Activated naive CD8-positive, alpha-beta T cell (primary cell): Measurements from ENCODE around the gene CADM1.

Experiments
- H3K27ac Mint-ChIP-seq: one replicate; pipeline ENCODE4 v1.8.0; 2021; ENCODE audit warnings: mixed read lengths
- H3K27me3 Mint-ChIP-seq: one replicate; pipeline ENCODE4 v1.8.0; 2021; ENCODE audit warnings: mixed read lengths
- H3K36me3 Mint-ChIP-seq: one replicate; pipeline ENCODE4 v1.8.0; 2021; ENCODE audit warnings: mixed read lengths
- H3K4me1 Mint-ChIP-seq: one replicate; pipeline ENCODE4 v1.8.0; 2021; ENCODE audit warnings: low read depth, mixed read lengths
- H3K4me3 Mint-ChIP-seq: one replicate; pipeline ENCODE4 v1.8.0; 2021; ENCODE audit warnings: mild to moderate bottlenecking, mixed read lengths
- H3K9me3 Mint-ChIP-seq: one replicate; pipeline ENCODE4 v1.8.0; 2021; ENCODE audit warnings: low read depth, mixed read lengths

The CADM1 gene

GRCh38 chr11:115306689-115307088 is 197.5 kb downstream of the CADM1 start:
- H3K4me3 Mint-ChIP-seq: no peak overlapping the region
- H3K27ac Mint-ChIP-seq: no peak overlapping the region
- H3K27me3 Mint-ChIP-seq: no peaks in the 10 kb centered on the region
- no peaks in the 10 kb centered on the region for H3K4me1 Mint-ChIP-seq
- H3K36me3 Mint-ChIP-seq: no peaks in the 10 kb centered on the region
- no peaks in the 10 kb centered on the region for H3K9me3 Mint-ChIP-seq

GRCh38 chr11:115304774-115305472 is 199.3 kb downstream of the CADM1 start:
- Mint-ChIP-seq H3K27ac (no peak overlapping the region), H3K27me3 (peaks cover 2% of the 10 kb centered on the region), H3K36me3 (no peaks in the 10 kb centered on the region), H3K9me3 (no peaks in the 10 kb centered on the region), H3K4me3 (no peak overlapping the region), H3K4me1 (no peaks in the 10 kb centered on the region)

- no peaks in the 10 kb centered on the region for H3K36me3 Mint-ChIP-seq
- H3K27me3 Mint-ChIP-seq: peaks cover 2% of the 10 kb centered on the region
- H3K9me3 Mint-ChIP-seq: no peaks in the 10 kb centered on the region
- H3K27ac Mint-ChIP-seq: no peak overlapping the region
- no peak overlapping the region for H3K4me3 Mint-ChIP-seq
- H3K4me1 Mint-ChIP-seq: no peaks in the 10 kb centered on the region
Measured at GRCh38 chr11:115303929-115304531, 200.2 kb downstream of the CADM1 start.

- no peak overlapping the region for H3K4me3 Mint-ChIP-seq
- H3K27me3 Mint-ChIP-seq: peaks cover 2% of the 10 kb centered on the region
- no peaks in the 10 kb centered on the region for H3K36me3 Mint-ChIP-seq
- no peaks in the 10 kb centered on the region for H3K4me1 Mint-ChIP-seq
- no peak overlapping the region for H3K27ac Mint-ChIP-seq
- H3K9me3 Mint-ChIP-seq: no peaks in the 10 kb centered on the region
Measured at GRCh38 chr11:115302946-115303703, 201.1 kb downstream of the CADM1 start.

- Mint-ChIP-seq H3K4me3 (no peak overlapping the region), H3K9me3 (no peaks in the 10 kb centered on the region), H3K4me1 (no peaks in the 10 kb centered on the region), H3K36me3 (no peaks in the 10 kb centered on the region), H3K27me3 (peaks cover 2% of the 10 kb centered on the region), H3K27ac (no peak overlapping the region)
Measured at GRCh38 chr11:115300660-115301428, 203.4 kb downstream of the CADM1 start.

GRCh38 chr11:115298300-115299012 is 205.8 kb downstream of the CADM1 start:
- Mint-ChIP-seq H3K27me3 (peaks cover 2% of the 10 kb centered on the region), H3K4me1 (no peaks in the 10 kb centered on the region), H3K9me3 (no peaks in the 10 kb centered on the region), H3K27ac (no peak overlapping the region), H3K4me3 (no peak overlapping the region), H3K36me3 (no peaks in the 10 kb centered on the region)

- H3K4me3 Mint-ChIP-seq: no peak overlapping the region
- H3K36me3 Mint-ChIP-seq: no peaks in the 10 kb centered on the region
- H3K27ac Mint-ChIP-seq: no peak overlapping the region
- no peaks in the 10 kb centered on the region for H3K4me1 Mint-ChIP-seq
- H3K9me3 Mint-ChIP-seq: no peaks in the 10 kb centered on the region
- H3K27me3 Mint-ChIP-seq: peaks cover 2% of the 10 kb centered on the region
Measured at GRCh38 chr11:115297330-115297729, 206.9 kb downstream of the CADM1 start.

GRCh38 chr11:115291325-115291724 is 212.9 kb downstream of the CADM1 start:
- no peaks in the 10 kb centered on the region for H3K4me1 Mint-ChIP-seq
- H3K36me3 Mint-ChIP-seq: no peaks in the 10 kb centered on the region
- peaks cover 3% of the 10 kb centered on the region for H3K27me3 Mint-ChIP-seq
- H3K9me3 Mint-ChIP-seq: no peaks in the 10 kb centered on the region
- no peak overlapping the region for H3K4me3 Mint-ChIP-seq
- H3K27ac Mint-ChIP-seq: no peak overlapping the region

- Mint-ChIP-seq H3K27me3 (peaks cover 3% of the 10 kb centered on the region), H3K9me3 (no peaks in the 10 kb centered on the region), H3K27ac (no peak overlapping the region), H3K4me3 (no peak overlapping the region), H3K4me1 (no peaks in the 10 kb centered on the region), H3K36me3 (no peaks in the 10 kb centered on the region)
Measured at GRCh38 chr11:115290893-115291292, 213.3 kb downstream of the CADM1 start.

- no peaks in the 10 kb centered on the region for H3K9me3 Mint-ChIP-seq
- H3K36me3 Mint-ChIP-seq: no peaks in the 10 kb centered on the region
- H3K27me3 Mint-ChIP-seq: peaks cover 3% of the 10 kb centered on the region
- H3K4me3 Mint-ChIP-seq: no peak overlapping the region
- H3K4me1 Mint-ChIP-seq: no peaks in the 10 kb centered on the region
- no peak overlapping the region for H3K27ac Mint-ChIP-seq
Measured at GRCh38 chr11:115290479-115290878, 213.7 kb downstream of the CADM1 start.

GRCh38 chr11:115287266-115287665 is 216.9 kb downstream of the CADM1 start:
- H3K27me3 Mint-ChIP-seq: peaks cover 3% of the 10 kb centered on the region
- H3K27ac Mint-ChIP-seq: no peak overlapping the region
- no peaks in the 10 kb centered on the region for H3K9me3 Mint-ChIP-seq
- H3K36me3 Mint-ChIP-seq: no peaks in the 10 kb centered on the region
- H3K4me1 Mint-ChIP-seq: no peaks in the 10 kb centered on the region
- no peak overlapping the region for H3K4me3 Mint-ChIP-seq

GRCh38 chr11:115286614-115287013 is 217.6 kb downstream of the CADM1 start:
- peaks cover 3% of the 10 kb centered on the region for H3K27me3 Mint-ChIP-seq
- H3K27ac Mint-ChIP-seq: no peak overlapping the region
- no peaks in the 10 kb centered on the region for H3K9me3 Mint-ChIP-seq
- H3K4me3 Mint-ChIP-seq: no peak overlapping the region
- H3K4me1 Mint-ChIP-seq: no peaks in the 10 kb centered on the region
- H3K36me3 Mint-ChIP-seq: no peaks in the 10 kb centered on the region

GRCh38 chr11:115284773-115285172 is 219.4 kb downstream of the CADM1 start:
- no peaks in the 10 kb centered on the region for H3K36me3 Mint-ChIP-seq

GRCh38 chr11:115282923-115283322 is 221.3 kb downstream of the CADM1 start:
- Mint-ChIP-seq H3K9me3 (no peaks in the 10 kb centered on the region), H3K27me3 (peaks cover 5% of the 10 kb centered on the region), H3K4me3 (no peak overlapping the region), H3K4me1 (no peaks in the 10 kb centered on the region), H3K27ac (no peak overlapping the region), H3K36me3 (no peaks in the 10 kb centered on the region)

More at GRCh38 chr11:115284773-115285172, 219.4 kb downstream of the CADM1 start:
- Mint-ChIP-seq H3K9me3 (no peaks in the 10 kb centered on the region), H3K4me1 (no peaks in the 10 kb centered on the region), H3K27ac (no peak overlapping the region), H3K4me3 (no peak overlapping the region), H3K27me3 (no peaks in the 10 kb centered on the region)
